ENCODE data around the gene SLC16A8. TPM values are rescaled to one million over a fixed set of nuclear protein-coding genes. Genes with fewer than 3 reads are reported as not detected.

SLC16A8 gene
- total RNA-seq, 1 experiment from 2014 or later, result not detected

DNA sequence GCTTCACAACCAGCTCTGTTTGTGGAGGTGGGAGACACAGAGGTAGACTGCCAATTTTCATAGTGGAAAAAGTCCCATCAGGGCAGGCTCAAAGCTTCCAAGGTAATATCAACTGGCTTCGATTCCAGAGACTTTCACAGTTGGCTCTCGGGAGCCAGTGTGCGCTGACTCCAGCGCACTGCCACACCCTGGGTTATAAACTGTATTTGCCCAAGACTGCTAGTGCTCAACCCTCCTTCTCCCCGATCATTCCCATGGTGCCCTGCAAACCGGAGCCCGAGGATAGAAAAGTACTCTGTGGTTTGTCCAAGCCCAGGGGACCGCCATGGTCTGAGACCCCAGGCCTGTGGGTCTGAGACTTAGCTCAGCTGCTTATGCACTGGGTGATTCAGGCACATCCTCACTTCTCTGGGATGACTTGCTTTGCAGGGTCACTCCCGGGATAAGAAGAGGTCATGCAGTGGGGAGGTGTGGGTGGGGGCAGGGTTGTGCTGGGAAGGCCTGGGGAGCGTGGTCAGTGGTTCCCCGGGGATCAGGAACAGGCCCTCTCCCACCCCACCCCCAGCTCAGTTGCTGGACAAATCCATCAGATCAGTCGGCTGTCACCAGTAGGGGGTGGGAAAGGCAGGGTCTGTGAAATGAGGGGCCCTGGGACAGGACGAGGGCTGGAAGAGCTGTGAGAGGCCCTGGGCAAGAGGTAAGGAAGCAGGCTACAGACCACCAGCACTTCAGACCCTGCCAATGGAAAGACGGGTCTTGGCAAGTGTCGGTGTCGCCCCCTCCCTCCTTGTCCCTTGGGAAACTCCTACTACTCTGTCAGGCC, 53.5 kb downstream of the SLC16A8 start:
- DNase-seq (ENCODE audit: low read depth), result peak; percentile 15

- no peak for DNase-seq (ENCODE audit: low read depth)
These were observed 54.1 kb downstream of the SLC16A8 start for GRCh38 chr22:38029901-38030300.

DNA sequence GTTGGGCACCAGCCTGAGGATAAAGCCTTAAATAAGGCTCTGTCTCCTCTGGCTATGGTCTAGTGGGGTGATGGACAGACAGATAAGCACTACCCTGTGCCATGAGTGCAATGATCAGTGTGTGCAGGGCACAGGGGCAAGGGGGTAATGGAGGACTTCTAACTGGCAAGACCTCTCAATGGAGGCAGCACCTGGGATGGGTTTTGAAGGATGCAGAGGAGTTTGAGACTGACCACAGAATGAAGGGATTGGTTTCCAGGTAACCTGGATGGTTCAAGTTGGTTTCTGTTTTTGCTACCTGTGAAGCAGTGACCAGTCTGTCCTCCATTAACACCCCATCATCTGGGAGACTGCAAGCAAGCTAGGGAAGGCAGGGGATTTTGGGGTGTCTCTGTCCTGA, 54.6 kb downstream of the SLC16A8 start:
- DNase-seq (ENCODE audit: low read depth), result no peak

- DNase-seq (ENCODE audit: low read depth), result no peak
These were observed 55.4 kb downstream of the SLC16A8 start for GRCh38 chr22:38028344-38029130.

Other genes starting within 250 kb of the SLC16A8 start
- 26.0 and 26.8 TPM in 2 replicates for gene ANKRD54, start 239.8 kb downstream of the SLC16A8 start, total RNA-seq (2014; rRNA removed; shearing (Covaris generic))
- gene EIF3L, start 234.8 kb downstream of the SLC16A8 start, total RNA-seq (2014; rRNA removed; shearing (Covaris generic)), result 299 and 374 TPM in 2 replicates
- gene MICALL1, start 177.9 kb downstream of the SLC16A8 start, total RNA-seq (2014; rRNA removed; shearing (Covaris generic)), result 8.4 and 12.8 TPM in 2 replicates
- gene C22orf23, start 130.6 kb downstream of the SLC16A8 start, total RNA-seq (2014; rRNA removed; shearing (Covaris generic)), result 0.12 and 0.29 TPM in 2 replicates
- 107 and 123 TPM in 2 replicates for gene POLR2F, start 130.5 kb downstream of the SLC16A8 start, total RNA-seq (2014; rRNA removed; shearing (Covaris generic))
- 3.0 and 3.2 TPM in 2 replicates for gene SOX10, start 99.6 kb downstream of the SLC16A8 start, total RNA-seq (2014; rRNA removed; shearing (Covaris generic))
- gene PICK1, start 26.8 kb downstream of the SLC16A8 start, total RNA-seq (2014; rRNA removed; shearing (Covaris generic)), result 6.5 and 12.7 TPM in 2 replicates
- 5.0 and 9.7 TPM in 2 replicates for gene BAIAP2L2, start 26.5 kb upstream of the SLC16A8 start, total RNA-seq (2014; rRNA removed; shearing (Covaris generic))
- 3.7 and 6.8 TPM in 2 replicates for gene PLA2G6, start 97.6 kb upstream of the SLC16A8 start, total RNA-seq (2014; rRNA removed; shearing (Covaris generic))
- 6.4 and 9.1 TPM in 2 replicates for gene MAFF, start 117.8 kb upstream of the SLC16A8 start, total RNA-seq (2014; rRNA removed; shearing (Covaris generic))
- gene TMEM184B, start 188.8 kb upstream of the SLC16A8 start, total RNA-seq (2014; rRNA removed; shearing (Covaris generic)), result 33.0 and 34.7 TPM in 2 replicates
- gene CSNK1E, start 233.2 kb upstream of the SLC16A8 start, total RNA-seq (2014; rRNA removed; shearing (Covaris generic)), result 68.1 and 82.1 TPM in 2 replicates